Metanephros (tissue), 2 donors: ENCODE measurements around the gene NFE2. TPM values are rescaled to one million over a fixed set of nuclear protein-coding genes. Genes with fewer than 3 reads are reported as not detected.

Experiments
- small RNA-seq: library from RNA; depleted of rRNA; stranded (forward); fragments of <200 nt; gene quantifications from one replicate; pipeline ENCODE3, GENCODE V24; 2014; ENCODE audit warnings: low replicate concordance
- total RNA-seq: library from RNA; depleted of rRNA; stranded (reverse); fragments of >200 nt; gene quantifications from one replicate; pipeline ENCODE4 v1.2.3, GENCODE V29; 2014

NFE2 gene
- 6.6 TPM for total RNA-seq

GRCh38 chr12:54300732-54301427, at the start of gene NFE2:
TSS of gene NFE2 (minus strand) at chr12:54301015. CDS start at chr12:54295248, 5,767 bp downstream.

GRCh38 chr12:54324617-54325441, 24.0 kb upstream of the NFE2 start, which contains the start of gene COPZ1:
TSS of gene COPZ1 (plus strand) at chr12:54325131. CDS start at chr12:54325164, 33 bp downstream.

DNA sequence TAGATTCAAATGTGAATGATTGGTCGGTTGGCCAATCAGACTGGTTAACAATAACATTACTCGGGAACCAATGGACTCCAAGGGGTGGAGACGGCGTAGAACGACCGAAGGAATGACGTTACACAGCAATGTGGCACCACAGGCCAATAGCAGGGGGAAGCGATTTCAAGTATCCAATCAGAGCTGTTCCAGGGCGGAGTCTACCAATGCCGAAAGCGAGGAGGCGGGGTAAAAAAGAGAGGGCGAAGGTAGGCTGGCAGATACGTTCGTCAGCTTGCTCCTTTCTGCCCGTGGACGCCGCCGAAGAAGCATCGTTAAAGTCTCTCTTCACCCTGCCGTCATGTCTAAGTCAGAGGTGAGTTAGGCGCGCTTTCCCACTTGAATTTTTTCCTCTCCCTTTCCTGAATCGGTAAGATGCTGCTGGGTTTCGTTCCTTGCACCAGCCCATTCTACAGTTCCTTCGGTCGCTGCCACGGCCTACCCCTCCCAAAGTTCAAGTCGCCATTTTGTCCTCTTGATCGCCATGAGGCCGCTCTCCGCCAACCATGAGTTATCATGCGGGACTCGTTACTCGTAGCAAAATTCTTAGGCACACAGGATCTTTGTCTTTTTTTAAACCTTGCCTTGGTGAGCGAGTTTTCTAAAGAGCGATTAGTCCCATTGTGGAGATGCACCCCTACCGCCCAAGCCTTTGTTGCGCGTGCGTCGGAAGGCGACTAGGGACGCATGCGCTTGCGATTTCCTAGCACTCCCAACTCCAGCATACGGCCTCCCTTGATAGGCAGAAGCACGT, 20.2 kb downstream of the NFE2 start, which contains the start of gene HNRNPA1:
Gene HNRNPA1 (plus strand): TSS at position 259 of the 793 bp plus-strand sequence. CDS start 82 bp downstream, at position 341.

DNA sequence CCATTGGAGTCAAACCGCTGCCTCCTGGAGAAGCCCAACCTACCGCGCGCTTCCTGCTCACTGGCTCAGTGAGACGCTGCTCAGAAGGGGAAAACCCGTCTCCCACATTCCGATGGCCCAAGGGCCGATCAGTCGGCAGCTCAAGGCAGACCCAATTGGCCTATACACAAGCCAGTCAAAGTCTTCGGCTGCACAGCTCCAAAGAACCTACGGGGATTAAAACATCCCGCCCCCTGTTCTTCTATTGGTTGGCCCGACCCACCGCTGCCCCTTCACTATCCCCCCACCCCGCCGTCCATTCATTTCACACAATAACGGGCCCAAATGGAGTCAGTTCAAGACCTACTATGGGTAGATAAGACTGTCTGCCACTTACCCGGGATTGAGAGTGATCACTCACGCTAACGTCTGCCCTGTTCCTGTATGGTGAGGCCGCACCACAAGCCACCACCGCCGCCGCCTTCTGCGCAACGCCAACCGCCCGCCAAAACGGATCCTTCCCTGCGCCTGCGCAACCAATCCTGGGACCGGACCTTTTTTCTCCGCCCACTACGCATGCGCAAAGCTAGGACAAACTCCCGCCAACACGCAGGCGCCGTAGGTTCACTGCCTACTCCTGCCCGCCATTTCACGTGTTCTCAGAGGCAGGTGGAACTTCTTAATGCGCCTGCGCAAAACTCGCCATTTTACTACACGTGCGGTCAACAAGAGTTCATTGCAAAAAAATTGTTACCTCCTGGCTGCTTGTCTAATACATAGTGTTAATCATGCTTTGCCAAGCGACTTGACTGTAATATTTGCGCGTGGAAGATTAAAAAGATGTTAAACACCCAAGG, 21.0 kb downstream of the NFE2 start, which contains the start of gene CBX5:
Gene CBX5 (minus strand): TSS at position 491 of the 836 bp plus-strand sequence. CDS start 22,472 bp downstream, outside the sequence.

Small RNA genes within 50 kb of the gene (small RNA-seq; reads per million reads assigned to genes)
- gene MIR148B (222 reads per million, percentile 98 among the genes with 10 or more reads in this experiment), gene RN7SL390P (not detected), gene RN7SL744P (not detected), gene RNU6-950P (not detected)

Other genes with a start within 250 kb of the NFE2 start
- gene HOXC4, start 247.2 kb downstream of the NFE2 start, total RNA-seq: 10.0 TPM
- gene SMUG1, start 112.0 kb downstream of the NFE2 start, total RNA-seq: 27.5 TPM
- 108 TPM for gene CBX5, start 20.9 kb downstream of the NFE2 start, total RNA-seq
- gene HNRNPA1, start 20.3 kb downstream of the NFE2 start, total RNA-seq: 989 TPM
- 148 TPM for gene COPZ1, start 24.1 kb upstream of the NFE2 start, total RNA-seq
- 0.53 TPM for gene GPR84, start 63.5 kb upstream of the NFE2 start, total RNA-seq
- 12.1 TPM for gene ZNF385A, start 83.7 kb upstream of the NFE2 start, total RNA-seq
- 59.6 TPM for gene ITGA5, start 118.3 kb upstream of the NFE2 start, total RNA-seq
- gene GTSF1, start 172.6 kb upstream of the NFE2 start, total RNA-seq: not detected
- gene NCKAP1L, start 196.7 kb upstream of the NFE2 start, total RNA-seq: 9.1 TPM
- 7.9 TPM for gene PDE1B, start 248.6 kb upstream of the NFE2 start, total RNA-seq